ENCODE measurements around the gene STARD10.

GRCh38 chr11:72724851-72725723 is 68.8 kb downstream of the STARD10 start:
- TF ChIP-seq CTCF (IDR thresholded peaks at IDR 0.05; ENCODE audit: insufficient read depth, low read depth, low read length): peak; percentile 96
- no peak for TF ChIP-seq EZH2 (IDR thresholded peaks at IDR 0.05; ENCODE audit: insufficient read depth, low read length)

All from astrocyte (in vitro differentiated cells and primary cell).